Endodermal cell (in vitro differentiated cells): ENCODE results near the gene C17orf107. TPM values are rescaled to one million over a fixed set of nuclear protein-coding genes. Genes with fewer than 3 reads are reported as not detected.

Experiments
- DNase-seq: peaks from one replicate; pipeline ENCODE4 v3.0.0-alpha.2; 2017
- H3K27ac ChIP-seq: 2 replicates; pipeline ENCODE4 v1.5.1; 2013; ENCODE audit warnings: mild to moderate bottlenecking, low read depth, low read length, moderate library complexity
- H3K27me3 ChIP-seq: 2 replicates; pipeline ENCODE4 v1.6.1; 2013; ENCODE audit warnings: mild to moderate bottlenecking, low read length, moderate library complexity; ENCODE audit not compliant: insufficient read depth, control insufficient read depth, poor library complexity, severe bottlenecking
- H3K36me3 ChIP-seq: 2 replicates; pipeline ENCODE4 v1.7.0; 2013; ENCODE audit warnings: mild to moderate bottlenecking, low read length, moderate library complexity; ENCODE audit not compliant: control insufficient read depth, insufficient read depth
- H3K4me1 ChIP-seq: one replicate; pipeline ENCODE4 v1.7.0; 2013; ENCODE audit warnings: low read length; ENCODE audit not compliant: control insufficient read depth, insufficient read depth
- H3K4me3 ChIP-seq: 2 replicates; pipeline ENCODE4 v1.5.1; 2013; ENCODE audit warnings: mild to moderate bottlenecking, low read length, moderate library complexity
- H3K9ac ChIP-seq: 2 replicates; pipeline ENCODE4 v1.6.1; 2013; ENCODE audit warnings: mild to moderate bottlenecking, low read length, moderate library complexity; ENCODE audit not compliant: poor library complexity, severe bottlenecking; ENCODE audit errors: extremely low read depth
- H3K9me3 ChIP-seq: 2 replicates; pipeline ENCODE4 v1.6.1; 2013; ENCODE audit warnings: mild to moderate bottlenecking, low read length, moderate library complexity; ENCODE audit not compliant: control insufficient read depth
- H3K27ac Mint-ChIP-seq: 2 replicates; pipeline ENCODE4 v1.8.0; 2020; ENCODE audit warnings: mixed read lengths
- H3K27me3 Mint-ChIP-seq: 2 replicates; pipeline ENCODE4 v1.8.0; 2021; ENCODE audit warnings: mild to moderate bottlenecking, mixed read lengths; ENCODE audit not compliant: insufficient read depth
- H3K36me3 Mint-ChIP-seq: 2 replicates; pipeline ENCODE4 v1.8.0; 2020; ENCODE audit warnings: low read depth, mixed read lengths
- H3K4me1 Mint-ChIP-seq: 2 replicates; pipeline ENCODE4 v1.8.0; 2020; ENCODE audit warnings: mixed read lengths
- H3K4me3 Mint-ChIP-seq: 2 replicates; pipeline ENCODE4 v1.8.0; 2020; ENCODE audit warnings: mild to moderate bottlenecking, moderate library complexity, mixed read lengths
- H3K9me3 Mint-ChIP-seq: 2 replicates; pipeline ENCODE4 v1.8.0; 2020; ENCODE audit warnings: mild to moderate bottlenecking, mixed read lengths
- WGBS, 2 experiments: methylation state at CpG; one replicate each; pipeline versions ENCODE4 v1.1.5 to v1.1.7; 2013; ENCODE audit warnings: missing lambda C conversion rate in 2 of 2, mixed read lengths in 1 of 2; ENCODE audit not compliant: insufficient coverage in 1 of 2, insufficient read length in 1 of 2; 5-methylcytosine and 5-hydroxymethylcytosine counted together
- long read RNA-seq, 4 experiments: library from polyadenylated mRNA in 2 of 4; library from RNA in 1 of 4; library from capped mRNA in 1 of 4; stranded (forward) in 3 of 4; unstranded in 1 of 4; transcript quantifications; one replicate each; pipeline ENCODE4 v2.0.0, GENCODE V29; 2020 to 2021; ENCODE audit warnings: inconsistent platforms in 1 of 4
- polyA plus RNA-seq, 2 experiments: library from polyadenylated mRNA; stranded (reverse); fragments of 50-300 nt; gene quantifications; one replicate each; pipeline ENCODE4 v1.2.3, GENCODE V29; 2013
- total RNA-seq, 2 donors: library from RNA; stranded (reverse); fragmentation: NEBNext Ultra II Directional in 1 of 2; extraction: Animal tissue kit (Norgen Biotek cat#: 25700) in 1 of 2; gene quantifications; 2 replicates in 1 of 2; 3 replicates in 1 of 2; pipeline ENCODE4 v1.2.1, GENCODE V29; 2021
- TF ChIP-seq, protein P1 (sequence below): fragments of 200-600 bp; sonication (generic); conservative IDR thresholded peaks from 2 replicates; pipeline ENCODE4 v1.5.0; 2021; ENCODE audit warnings: antibody characterized with exemption, mild to moderate bottlenecking

The C17orf107 gene
- 1 to 10 TPM in 1 of 2 donors, under 1 TPM in 1; 0.82 to 4.8 TPM for total RNA-seq
- polyA plus RNA-seq (2013, experiment 1 of 2) = 1.00 TPM
- 0.62 TPM for polyA plus RNA-seq (2013, experiment 2 of 2)
- long read RNA-seq, experiment 1 = 0 reads
- long read RNA-seq, experiment 2 = 0 reads
- long read RNA-seq, experiment 3, transcript C17orf107-202 (2 exons, 1,275 nt) = major isoform, 8 of 14 reads
- long read RNA-seq, experiment 3, partial matches to known transcripts = 1 of 14 reads
- long read RNA-seq, experiment 3, other reads (novel, unspliced or antisense) = 3 of 14 reads
- long read RNA-seq, experiment 4 = 0 reads

DNA sequence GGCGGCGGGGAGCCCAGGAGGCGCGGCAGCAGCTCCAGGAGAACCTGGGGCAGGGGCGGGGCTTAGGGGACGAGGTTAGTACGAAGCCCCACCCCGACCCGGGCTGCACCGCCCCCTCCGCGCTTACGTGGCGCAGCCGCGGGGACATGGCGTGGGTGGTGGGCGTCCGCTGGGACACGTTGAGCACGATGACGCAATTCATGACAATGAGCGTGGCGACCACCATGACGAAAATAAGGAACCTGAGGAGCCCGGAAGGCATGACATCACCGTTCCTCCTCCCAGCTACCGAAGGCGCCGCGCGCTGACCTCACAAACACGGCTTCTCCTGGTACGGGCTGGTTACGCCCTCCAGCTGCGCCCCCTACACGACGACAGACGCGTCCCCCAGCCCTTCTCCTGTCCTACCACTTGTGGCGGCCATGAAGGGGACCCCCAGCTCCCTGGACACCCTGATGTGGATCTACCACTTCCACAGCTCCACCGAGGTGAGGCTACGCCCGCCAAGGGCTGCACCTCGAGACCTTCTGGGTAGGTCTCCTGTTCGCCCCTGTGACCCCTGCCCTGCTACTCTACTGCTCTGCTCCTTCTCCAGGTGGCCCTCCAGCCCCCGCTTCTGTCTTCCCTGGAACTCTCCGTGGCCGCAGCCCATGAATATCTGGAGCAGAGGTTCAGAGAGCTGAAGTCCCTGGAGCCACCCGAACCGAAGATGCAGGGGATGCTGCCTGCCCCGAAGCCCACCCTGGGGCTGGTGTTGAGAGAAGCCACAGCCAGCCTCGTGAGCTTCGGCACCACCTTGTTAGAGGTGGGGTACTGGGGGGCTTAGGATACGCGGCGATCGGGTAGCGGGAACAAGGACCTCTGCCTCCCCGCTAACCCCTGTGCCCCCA is at the start of gene C17orf107:
TSS of gene C17orf107 (plus strand) at position 196 of the 890 bp plus-strand sequence. CDS start at position 423, 227 bp downstream.
- Mint-ChIP-seq H3K9me3 (no peaks in the 10 kb centered on the region), H3K36me3 (peaks cover 15% of the 10 kb centered on the region), H3K4me3 (peak within 1 kb of the TSS; percentile 68), H3K27me3 (peaks cover 12% of the 10 kb centered on the region), H3K27ac (peak within 1 kb of the TSS; percentile 88), H3K4me1 (peaks cover 6% of the 10 kb centered on the region)
- TF ChIP-seq, protein P1, sequence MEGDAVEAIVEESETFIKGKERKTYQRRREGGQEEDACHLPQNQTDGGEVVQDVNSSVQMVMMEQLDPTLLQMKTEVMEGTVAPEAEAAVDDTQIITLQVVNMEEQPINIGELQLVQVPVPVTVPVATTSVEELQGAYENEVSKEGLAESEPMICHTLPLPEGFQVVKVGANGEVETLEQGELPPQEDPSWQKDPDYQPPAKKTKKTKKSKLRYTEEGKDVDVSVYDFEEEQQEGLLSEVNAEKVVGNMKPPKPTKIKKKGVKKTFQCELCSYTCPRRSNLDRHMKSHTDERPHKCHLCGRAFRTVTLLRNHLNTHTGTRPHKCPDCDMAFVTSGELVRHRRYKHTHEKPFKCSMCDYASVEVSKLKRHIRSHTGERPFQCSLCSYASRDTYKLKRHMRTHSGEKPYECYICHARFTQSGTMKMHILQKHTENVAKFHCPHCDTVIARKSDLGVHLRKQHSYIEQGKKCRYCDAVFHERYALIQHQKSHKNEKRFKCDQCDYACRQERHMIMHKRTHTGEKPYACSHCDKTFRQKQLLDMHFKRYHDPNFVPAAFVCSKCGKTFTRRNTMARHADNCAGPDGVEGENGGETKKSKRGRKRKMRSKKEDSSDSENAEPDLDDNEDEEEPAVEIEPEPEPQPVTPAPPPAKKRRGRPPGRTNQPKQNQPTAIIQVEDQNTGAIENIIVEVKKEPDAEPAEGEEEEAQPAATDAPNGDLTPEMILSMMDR = no peak
- 85 to 87% methylated on average over 50 to 60 of the region's 60 CpGs for WGBS, 2 experiments
- H3K9me3 ChIP-seq = no peaks in the 10 kb centered on the region
- peaks cover 9% of the 10 kb centered on the region for H3K36me3 ChIP-seq
- H3K4me1 ChIP-seq = no peaks in the 10 kb centered on the region
- peak within 1 kb of the TSS; percentile 17 for H3K27ac ChIP-seq
- no peak within 1 kb of the TSS for H3K4me3 ChIP-seq
- no peak within 1 kb of the TSS for H3K9ac ChIP-seq
- DNase-seq = peak; percentile 91
- H3K27me3 ChIP-seq = no peaks in the 10 kb centered on the region

DNA sequence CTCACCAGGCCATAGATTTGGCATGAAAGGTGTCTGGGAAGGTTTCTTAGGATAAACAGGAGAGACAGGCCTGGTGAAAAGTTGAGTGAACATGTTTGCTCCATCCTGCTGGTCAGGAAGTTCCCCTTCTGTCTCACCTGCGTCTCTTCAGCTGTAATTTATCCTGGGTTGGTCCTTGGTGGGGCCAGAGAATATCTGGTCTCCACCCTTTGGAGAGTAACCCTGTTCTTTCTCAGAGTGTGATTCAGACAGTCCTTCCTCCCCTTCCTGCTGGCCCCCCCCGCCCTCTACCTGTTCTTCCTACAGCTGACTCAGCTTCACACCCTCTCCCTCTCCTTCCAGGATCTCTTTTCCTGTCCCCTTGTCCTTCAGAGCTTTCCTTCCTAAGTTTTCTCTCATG is 49.1 kb upstream of the C17orf107 start:
- Histone ChIP-seq H3K9ac (no peak overlapping the region), H3K4me3 (no peak overlapping the region), H3K27ac (no peak overlapping the region), H3K36me3 (no peaks in the 10 kb centered on the region), H3K9me3 (no peaks in the 10 kb centered on the region), H3K27me3 (no peaks in the 10 kb centered on the region), H3K4me1 (no peaks in the 10 kb centered on the region)
- TF ChIP-seq, protein P1 = no peak
- no peak for DNase-seq
- Mint-ChIP-seq H3K36me3 (peaks cover 5% of the 10 kb centered on the region), H3K27ac (no peak overlapping the region), H3K27me3 (no peaks in the 10 kb centered on the region), H3K9me3 (no peaks in the 10 kb centered on the region), H3K4me1 (peaks cover 32% of the 10 kb centered on the region), H3K4me3 (no peak overlapping the region)
- 80 to 100% methylated on average over 1 to 2 of the region's 2 CpGs for WGBS, 2 experiments

DNA sequence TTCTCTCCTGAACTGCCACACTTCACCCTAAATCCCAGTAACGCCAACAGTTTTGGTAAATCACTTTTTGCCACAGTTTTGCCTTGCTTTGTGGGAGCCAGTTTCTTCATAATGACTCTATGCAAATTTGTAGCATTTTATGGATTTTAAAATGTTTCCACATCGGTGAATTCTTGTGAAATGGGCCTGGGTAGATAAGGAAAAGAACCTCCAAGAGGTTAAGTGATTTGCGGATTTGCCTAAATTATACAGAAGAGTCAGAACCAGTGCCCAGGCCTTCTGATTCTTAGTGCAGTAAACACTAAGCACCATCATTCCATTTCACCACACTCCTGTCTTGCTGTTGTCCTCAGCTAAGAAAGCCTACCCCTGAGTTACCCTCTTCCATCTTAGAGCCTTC is 48.3 kb upstream of the C17orf107 start:
- H3K4me1 Mint-ChIP-seq = peaks cover 34% of the 10 kb centered on the region
- H3K27ac ChIP-seq = no peak overlapping the region
- H3K4me1 ChIP-seq = no peaks in the 10 kb centered on the region
- no peak for DNase-seq
- no peaks in the 10 kb centered on the region for H3K9me3 Mint-ChIP-seq
- peaks cover 6% of the 10 kb centered on the region for H3K36me3 Mint-ChIP-seq
- no peak overlapping the region for H3K9ac ChIP-seq
- TF ChIP-seq, protein P1 = no peak
- H3K27me3 ChIP-seq = no peaks in the 10 kb centered on the region
- H3K9me3 ChIP-seq = no peaks in the 10 kb centered on the region
- no peaks in the 10 kb centered on the region for H3K36me3 ChIP-seq
- no peak overlapping the region for H3K4me3 ChIP-seq
- H3K27ac Mint-ChIP-seq = peak overlapping the region; percentile 77
- no peak overlapping the region for H3K4me3 Mint-ChIP-seq
- H3K27me3 Mint-ChIP-seq = no peaks in the 10 kb centered on the region
- WGBS, 2 experiments = 89 to 100% methylated on average over 2 to 3 of the region's 3 CpGs
